A549 (cell line): ENCODE measurements around the gene TBX15. TPM values are rescaled to one million over a fixed set of nuclear protein-coding genes. Genes with fewer than 3 reads are reported as not detected.

ENCODE experiments used
- ATAC-seq, 2 experiments: fragments of 200-7000 bp in 1 of 2; fragments of >200 bp in 1 of 2; cut with Nextera tagmentation in 1 of 2; cut with Tn5 transposase in 1 of 2; 3 replicates each; pipeline versions ENCODE4 v1.8.0 to v1.9.1; 2018 to 2020; ENCODE audit warnings: mild to moderate bottlenecking in 1 of 2, moderate library complexity in 1 of 2
- CTCF ChIA-PET: fragments of 300-600 bp; sonication (Branson Sonifier 250); formaldehyde crosslinking; extraction: SDS; loops from one replicate; lab custom pipeline; 2021; ENCODE audit warnings: antibody characterized with exemption, inconsistent platforms; lab: Yijun Ruan, JAX
- POLR2A ChIA-PET: fragments of 350-600 bp; formaldehyde crosslinking; extraction: SDS; loops from one replicate; lab custom pipeline; 2021; ENCODE audit warnings: antibody characterized with exemption, inconsistent platforms; lab: Yijun Ruan, JAX
- DNase-seq, 2 experiments: peaks; one replicate each; pipeline versions ENCODE4 v3.0.0 to v3.0.0-alpha.2; 2011 to 2016; ENCODE audit warnings: low read depth in 1 of 2, low spot score in 1 of 2
- FAIRE-seq: peaks from 2 replicates; lab custom pipeline; 2011; peaks lifted over from hg19 to GRCh38; lab: Jason Lieb, UNC
- H3K27ac ChIP-seq, 2 experiments: fragments of >200 bp; sonication (Bioruptor Twin); formaldehyde crosslinking; 3 replicates each; pipeline ENCODE4 v1.5.1; 2016 to 2017
- H3K4me1 ChIP-seq: fragments of >200 bp; sonication (Bioruptor Twin); formaldehyde crosslinking; 3 replicates; pipeline ENCODE4 v1.6.1; 2016
- H3K4me2 ChIP-seq: fragments of >200 bp; sonication (Bioruptor Twin); formaldehyde crosslinking; 3 replicates; pipeline ENCODE4 v1.6.1; 2016
- H3K4me3 ChIP-seq: fragments of >200 bp; sonication (Bioruptor Twin); formaldehyde crosslinking; 3 replicates; pipeline ENCODE4 v1.5.1; 2016
- H3K9me3 ChIP-seq: fragments of >200 bp; sonication (Bioruptor Twin); formaldehyde crosslinking; 3 replicates; pipeline ENCODE4 v1.6.1; 2016
- ATOH8 ChIP-seq: fragments of 250-450 bp; sonication (Bioruptor Pico); IDR thresholded peaks from 2 replicates; pipeline ENCODE4 v1.5.0; 2020; ENCODE audit warnings: low read depth, mild to moderate bottlenecking, moderate library complexity
- BHLHE40 ChIP-seq: IDR thresholded peaks from 2 replicates; pipeline ENCODE4 v1.6.1; 2012; ENCODE audit warnings: low read depth, low read length, inconsistent platforms
- CHD2 ChIP-seq: fragments of 150-350 bp; IDR thresholded peaks from 2 replicates; pipeline ENCODE4 v1.6.1; 2014; ENCODE audit warnings: low read length; ENCODE audit not compliant: partially characterized antibody
- CHD4 ChIP-seq: fragments of 200-600 bp; sonication (generic); IDR thresholded peaks from 2 replicates; pipeline ENCODE4 v1.6.1; 2016; ENCODE audit warnings: antibody characterized with exemption, mild to moderate bottlenecking, borderline replicate concordance
- EP300 ChIP-seq, 2 experiments: fragments of >200 bp; sonication (Bioruptor Twin); formaldehyde crosslinking; IDR thresholded peaks; 2 replicates in 1 of 2; 3 replicates in 1 of 2; pipeline ENCODE4 v1.6.1; 2016 to 2017
- FOSB ChIP-seq: fragments of 250-450 bp; sonication (Bioruptor Pico); IDR thresholded peaks from 2 replicates; pipeline ENCODE4 v1.5.0; 2020; ENCODE audit warnings: mild to moderate bottlenecking, moderate library complexity
- FOSL2 ChIP-seq, 2 experiments: fragments of 450-650 bp in 1 of 2; fragments of >200 bp in 1 of 2; sonication (Bioruptor Twin) in 1 of 2; formaldehyde crosslinking; IDR thresholded peaks; 2 replicates each; pipeline versions ENCODE4 v1.5.0 to v1.6.1; 2016 to 2020; ENCODE audit warnings: mild to moderate bottlenecking in 1 of 2, moderate library complexity in 1 of 2
- FOXS1 ChIP-seq: fragments of 250-450 bp; sonication (Bioruptor Pico); IDR thresholded peaks from 2 replicates; pipeline ENCODE4 v1.5.0; 2020; ENCODE audit warnings: mild to moderate bottlenecking, moderate library complexity
- HDAC2 ChIP-seq: fragments of 200-600 bp; sonication (generic); IDR thresholded peaks from 2 replicates; pipeline ENCODE4 v1.6.1; 2016
- HES2 ChIP-seq: fragments of >200 bp; sonication (Bioruptor Twin); formaldehyde crosslinking; IDR thresholded peaks from 2 replicates; pipeline ENCODE4 v1.6.1; 2016
- HMGXB4 ChIP-seq: fragments of 250-450 bp; sonication (Bioruptor Pico); IDR thresholded peaks from 2 replicates; pipeline ENCODE4 v1.5.0; 2021; ENCODE audit warnings: mild to moderate bottlenecking, moderate library complexity, borderline replicate concordance
- JUNB ChIP-seq: fragments of >200 bp; sonication (Bioruptor Twin); formaldehyde crosslinking; IDR thresholded peaks from 2 replicates; pipeline ENCODE4 v1.6.1; 2016
- KDM5A ChIP-seq: fragments of 200-600 bp; sonication (generic); IDR thresholded peaks from 2 replicates; pipeline ENCODE4 v1.6.1; 2016; ENCODE audit warnings: antibody characterized with exemption, mild to moderate bottlenecking
- MAFK ChIP-seq: fragments of 450-650 bp; IDR thresholded peaks from 2 replicates; pipeline ENCODE4 v1.6.1; 2014; ENCODE audit not compliant: partially characterized antibody
- MAX ChIP-seq: IDR thresholded peaks from 2 replicates; pipeline ENCODE4 v1.6.1; 2012
- MAZ ChIP-seq: fragments of 150-350 bp; IDR thresholded peaks from 2 replicates; pipeline ENCODE4 v1.6.1; 2014; ENCODE audit warnings: antibody characterized with exemption, low read depth, low read length, borderline replicate concordance
- NFE2L2 ChIP-seq: fragments of 150-350 bp; conservative IDR thresholded peaks from 2 replicates; pipeline ENCODE4 v1.6.1; 2014; ENCODE audit warnings: low read length
- NPAS2 ChIP-seq: fragments of 250-450 bp; sonication (Bioruptor Pico); IDR thresholded peaks from 2 replicates; pipeline ENCODE4 v1.8.0; 2022; ENCODE audit warnings: mild to moderate bottlenecking, moderate library complexity, borderline replicate concordance
- NR3C1 ChIP-seq: fragments of >200 bp; sonication (Bioruptor Twin); formaldehyde crosslinking; IDR thresholded peaks from 3 replicates; pipeline ENCODE4 v1.6.1; 2017
- REST ChIP-seq: fragments of 200-600 bp; sonication (generic); IDR thresholded peaks from 2 replicates; pipeline ENCODE4 v1.6.1; 2016; ENCODE audit warnings: antibody characterized with exemption, mild to moderate bottlenecking, moderate library complexity
- USF2 ChIP-seq: fragments of 450-650 bp; IDR thresholded peaks from 2 replicates; pipeline ENCODE4 v1.6.1; 2014; ENCODE audit warnings: antibody characterized with exemption
- ZC3H11A ChIP-seq: fragments of 450-650 bp; IDR thresholded peaks from 2 replicates; pipeline ENCODE4 v1.6.1; 2014; ENCODE audit warnings: antibody characterized with exemption, mild to moderate bottlenecking
- ZNF302 ChIP-seq: fragments of 250-450 bp; sonication (Bioruptor Pico); IDR thresholded peaks from 2 replicates; pipeline ENCODE4 v1.9.0; 2021; ENCODE audit warnings: inconsistent platforms, mild to moderate bottlenecking, moderate library complexity
- WGBS: methylation state at CpG from one replicate; pipeline ENCODE4 v1.1.6; 2017; ENCODE audit errors: missing lambda C conversion rate; 5-methylcytosine and 5-hydroxymethylcytosine counted together
- polyA plus RNA-seq, 4 experiments: library from polyadenylated mRNA; depleted of rRNA in 3 of 4; stranded (reverse); fragments of >200 nt; fragmentation: RNase III in 1 of 4; extraction: RNeasy Plus Mini Kit Qiagen cat#74134 plus additional on column Dnase treatment in 1 of 4; gene quantifications; 2 replicates in 3 of 4; 3 replicates in 1 of 4; pipeline ENCODE4 v1.2.3, GENCODE V29; 2011 to 2017

Gene TBX15
- polyA plus RNA-seq, 2 of the 4 experiments (the other 2 are of a cell fraction), result 0.04 TPM; not detected in 1

- no peak overlapping the region for H3K4me2 ChIP-seq
- POLR2A ChIA-PET, result no interaction called here
- CTCF ChIA-PET, result no interaction called here
- H3K9me3 ChIP-seq, result no peaks in the 10 kb centered on the region
- 97% methylated on average over 22 of the region's 22 CpGs for WGBS
- FAIRE-seq, result no peak
- no peak overlapping the region for H3K4me3 ChIP-seq
- DNase-seq, result no peak
- ATAC-seq, result no peak
- H3K27ac ChIP-seq, result no peak overlapping the region
- H3K4me1 ChIP-seq, result no peaks in the 10 kb centered on the region
- TF ChIP-seq CHD2, result no peak
- TF ChIP-seq NR3C1, result no peak
- TF ChIP-seq ATOH8, result no peak
- no peak for TF ChIP-seq NPAS2 (CRISPR knock-in tag)
- no peak for TF ChIP-seq USF2
- no peak for TF ChIP-seq HMGXB4 (CRISPR knock-in tag)
- TF ChIP-seq HES2, result no peak
- TF ChIP-seq ZNF302 (CRISPR knock-in tag), result no peak
- TF ChIP-seq MAZ, result no peak
- no peak for TF ChIP-seq FOSB (CRISPR knock-in tag)
- no peak for TF ChIP-seq KDM5A
- TF ChIP-seq MAX, result no peak
- no peak for TF ChIP-seq ZC3H11A
- TF ChIP-seq NFE2L2, result no peak
- TF ChIP-seq EP300 (IDR thresholded peaks at IDR 0.05), result no peak
- no peak for TF ChIP-seq FOXS1
- no peak for TF ChIP-seq MAFK
- no peak for TF ChIP-seq REST
These were observed 44.8 kb upstream of the TBX15 start for GRCh38 chr1:119032986-119033385.

GRCh38 chr1:119027759-119028158, 39.6 kb upstream of the TBX15 start:
- WGBS, result 4% methylated on average over 1 of the region's 1 CpG
- H3K27ac ChIP-seq, result no peak overlapping the region
- TF ChIP-seq CHD4 (no peak), JUNB (no peak), BHLHE40 (no peak), HDAC2 (no peak), FOSL2 (IDR thresholded peaks at IDR 0.05) (no peak), FOSL2 (CRISPR knock-in tag; IDR thresholded peaks at IDR 0.05) (no peak)
- ATAC-seq (no peak), FAIRE-seq (no peak), DNase-seq (no peak)
- H3K9me3 ChIP-seq, result no peaks in the 10 kb centered on the region
- no peak overlapping the region for H3K4me3 ChIP-seq
- POLR2A ChIA-PET, result no interaction called here
- H3K4me1 ChIP-seq, result no peaks in the 10 kb centered on the region
- CTCF ChIA-PET, result interaction anchor here (1.3 kb wide), 1 partner anchor 19 kb away, joined by 4 read pairs; no protein-coding TSS in a partner anchor
- H3K4me2 ChIP-seq, result no peak overlapping the region
